NCI-H446 (cell line): ENCODE measurements around the gene NLRC3.

Experiments used
- DNase-seq, 2 experiments: peaks; one replicate each; lab custom pipeline; 2025; lab: John Stamatoyannopoulos, UW

The NLRC3 gene

GRCh38 chr16:3578610-3579551, 1.7 kb upstream of the NLRC3 start:
- DNase-seq = no peak

GRCh38 chr16:3578121-3578520, 918 bp upstream of the NLRC3 start:
- no peak for DNase-seq

- DNase-seq = no peak
Measured at GRCh38 chr16:3576211-3576610, 992 bp downstream of the NLRC3 start.

GRCh38 chr16:3575491-3575890, 1.7 kb downstream of the NLRC3 start:
- no peak for DNase-seq

GRCh38 chr16:3574195-3574594, 3.0 kb downstream of the NLRC3 start:
- no peak for DNase-seq

GRCh38 chr16:3573146-3573815, 3.9 kb downstream of the NLRC3 start:
- no peak for DNase-seq

- no peak for DNase-seq
Measured at GRCh38 chr16:3570420-3571062, 6.7 kb downstream of the NLRC3 start.

- no peak for DNase-seq
Measured at GRCh38 chr16:3569851-3570250, 7.4 kb downstream of the NLRC3 start.

GRCh38 chr16:3566990-3567389, 10.2 kb downstream of the NLRC3 start:
- DNase-seq = no peak

GRCh38 chr16:3564889-3565141, 12.4 kb downstream of the NLRC3 start:
- no peak for DNase-seq

GRCh38 chr16:3564130-3564888, 12.9 kb downstream of the NLRC3 start:
- no peak for DNase-seq

- DNase-seq = no peak
Measured at GRCh38 chr16:3562914-3563480, 14.2 kb downstream of the NLRC3 start.

GRCh38 chr16:3561626-3562025, 15.6 kb downstream of the NLRC3 start:
- DNase-seq = no peak

GRCh38 chr16:3554351-3554928, 22.8 kb downstream of the NLRC3 start:
- DNase-seq = no peak

GRCh38 chr16:3553138-3553923, 23.9 kb downstream of the NLRC3 start:
- no peak for DNase-seq

- no peak for DNase-seq
Measured at GRCh38 chr16:3550851-3551847, 26.1 kb downstream of the NLRC3 start.

- no peak for DNase-seq
Measured at GRCh38 chr16:3549906-3550305, 27.3 kb downstream of the NLRC3 start.

GRCh38 chr16:3548859-3549258, 28.3 kb downstream of the NLRC3 start:
- no peak for DNase-seq

GRCh38 chr16:3548445-3548844, 28.8 kb downstream of the NLRC3 start:
- DNase-seq = no peak
